NOMO-1 (cell line): ENCODE results near the gene RPA3.
"Not testable (repeated sequence)": the region's sequence is repeated elsewhere in the genome, so short reads cannot be mapped to it uniquely, and the experiment has no call there.

Source experiments
- DNase-seq, 2 experiments: peaks; one replicate each; lab custom pipeline; 2025; ENCODE audit not compliant: unreplicated experiment in 2 of 2; lab: John Stamatoyannopoulos, UW

Gene RPA3

DNA sequence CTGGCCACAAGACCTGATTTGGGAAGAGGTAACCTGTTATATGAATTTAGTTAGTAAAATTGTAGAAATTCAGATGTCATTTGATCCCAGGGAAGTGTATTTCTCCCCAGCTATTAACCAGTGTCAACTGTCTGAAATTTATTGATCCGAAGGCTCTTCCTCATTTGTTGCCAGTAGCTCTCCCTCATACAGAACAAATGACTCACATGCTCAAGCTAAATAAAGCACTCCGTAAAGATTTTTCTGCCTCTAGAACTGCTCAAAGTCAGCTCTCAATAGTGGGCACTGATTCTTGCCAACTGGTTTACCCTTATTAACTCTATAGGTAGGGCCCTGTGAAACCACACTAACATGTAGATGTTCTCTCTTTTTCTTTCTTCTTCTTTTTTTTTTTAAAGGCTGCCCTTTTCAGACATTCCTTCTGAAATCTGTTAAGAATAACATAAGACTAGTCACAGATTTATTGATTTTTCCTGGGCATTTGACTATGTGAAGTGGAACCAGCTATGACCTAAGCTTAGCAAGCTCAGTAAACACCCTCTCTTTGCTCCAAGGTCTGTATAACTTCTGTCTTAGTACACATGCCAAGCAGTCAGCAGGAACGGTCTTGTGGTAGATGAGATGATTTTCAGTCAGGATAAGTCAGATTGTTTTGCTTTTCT lies 21.8 kb downstream of the RPA3 start:
- DNase-seq = peak; percentile 8 to 48

DNA sequence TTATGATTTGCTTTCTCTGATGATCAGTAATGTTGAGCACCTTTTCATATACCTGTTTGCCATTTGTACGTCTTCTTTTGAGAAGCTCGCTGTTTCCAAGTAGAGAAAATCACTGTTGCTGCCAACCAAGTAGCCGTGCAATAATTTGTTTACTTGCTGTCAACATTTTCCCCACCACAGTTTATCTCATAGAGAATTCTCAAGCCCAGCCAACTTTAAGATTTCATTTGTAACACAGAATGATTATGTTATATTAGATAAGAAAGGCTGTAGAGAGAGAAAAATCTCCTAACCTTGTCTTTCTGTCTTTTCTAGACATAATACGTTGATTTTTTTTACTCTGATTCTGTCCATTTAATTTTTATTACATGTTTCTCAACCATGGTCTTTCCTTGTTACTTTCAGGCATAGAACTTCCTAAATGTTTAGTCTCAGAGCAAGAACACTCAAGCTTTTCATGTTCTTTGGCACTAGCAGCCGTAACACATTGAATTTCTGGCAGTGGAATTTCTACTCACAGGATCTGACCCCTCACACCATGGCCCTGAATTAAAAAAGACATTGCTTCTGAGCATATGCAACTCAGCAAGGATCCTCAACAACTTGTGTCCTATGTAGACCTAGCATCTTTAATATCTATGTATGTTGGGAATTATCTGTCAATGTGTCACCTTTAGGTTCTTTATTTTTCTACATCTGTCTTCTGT lies 23.1 kb downstream of the RPA3 start:
- no peak for DNase-seq

DNA sequence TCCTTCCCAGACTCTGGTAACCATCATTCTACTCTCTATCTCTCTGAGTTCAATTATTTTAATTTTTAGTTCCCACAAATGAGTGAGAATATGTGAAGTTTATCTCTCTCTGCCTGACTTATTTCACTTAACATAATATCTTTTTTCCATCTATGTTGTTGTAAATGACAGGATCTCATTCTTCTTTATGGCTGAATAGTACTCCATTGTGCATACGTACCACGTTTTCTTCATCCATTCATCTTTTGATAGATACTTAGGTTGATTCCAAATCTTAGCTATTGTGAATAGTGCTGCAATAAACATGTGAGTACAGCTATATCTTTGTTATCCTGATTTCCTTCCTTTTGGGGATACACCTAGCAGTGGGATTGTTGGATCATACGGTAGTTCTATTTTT lies 23.9 kb downstream of the RPA3 start:
- no peak for DNase-seq

DNA sequence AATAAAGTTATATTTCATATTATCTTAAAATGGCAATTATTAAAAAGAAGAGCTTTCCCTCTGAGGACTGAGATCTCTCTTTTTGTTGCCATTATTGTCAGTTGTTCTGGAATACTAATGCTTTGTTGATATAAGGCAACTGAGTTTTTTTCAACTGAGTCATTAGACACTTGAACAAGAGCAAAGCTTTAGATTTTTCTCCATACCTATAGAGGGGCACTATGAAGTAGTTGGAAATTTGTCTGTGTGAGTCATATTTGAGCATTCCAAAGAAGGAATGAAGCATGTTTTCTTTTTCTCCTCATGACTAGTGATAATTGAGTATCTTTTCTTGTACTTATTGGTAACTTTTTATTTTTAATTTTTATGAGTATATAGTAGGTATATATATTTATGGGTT lies 24.5 kb downstream of the RPA3 start:
- DNase-seq = no peak

- no peak for DNase-seq
These were observed 29.5 kb downstream of the RPA3 start for GRCh38 chr7:7688956-7689355.

DNA sequence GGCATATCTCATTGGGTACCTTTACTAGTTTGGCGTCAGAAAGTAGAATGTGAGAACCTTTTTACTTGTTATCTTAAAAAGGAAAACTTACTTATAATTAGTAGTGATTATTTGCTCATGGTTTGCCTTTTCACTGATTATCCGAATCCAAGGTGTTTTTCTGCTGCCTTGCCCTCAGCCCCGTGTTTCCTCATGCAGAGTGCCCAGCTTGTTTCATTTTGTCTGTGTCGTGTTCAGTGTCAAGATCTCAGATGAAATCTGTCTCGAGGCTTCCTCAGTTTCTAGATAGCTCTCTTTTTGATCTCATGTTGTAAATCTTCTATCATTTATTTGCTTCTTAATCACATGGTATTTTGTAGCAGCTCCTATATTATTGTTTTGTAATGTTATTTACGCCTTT lies 30.1 kb downstream of the RPA3 start:
- no peak for DNase-seq

GRCh38 chr7:7687800-7688199 lies 30.6 kb downstream of the RPA3 start:
- no peak for DNase-seq

DNA sequence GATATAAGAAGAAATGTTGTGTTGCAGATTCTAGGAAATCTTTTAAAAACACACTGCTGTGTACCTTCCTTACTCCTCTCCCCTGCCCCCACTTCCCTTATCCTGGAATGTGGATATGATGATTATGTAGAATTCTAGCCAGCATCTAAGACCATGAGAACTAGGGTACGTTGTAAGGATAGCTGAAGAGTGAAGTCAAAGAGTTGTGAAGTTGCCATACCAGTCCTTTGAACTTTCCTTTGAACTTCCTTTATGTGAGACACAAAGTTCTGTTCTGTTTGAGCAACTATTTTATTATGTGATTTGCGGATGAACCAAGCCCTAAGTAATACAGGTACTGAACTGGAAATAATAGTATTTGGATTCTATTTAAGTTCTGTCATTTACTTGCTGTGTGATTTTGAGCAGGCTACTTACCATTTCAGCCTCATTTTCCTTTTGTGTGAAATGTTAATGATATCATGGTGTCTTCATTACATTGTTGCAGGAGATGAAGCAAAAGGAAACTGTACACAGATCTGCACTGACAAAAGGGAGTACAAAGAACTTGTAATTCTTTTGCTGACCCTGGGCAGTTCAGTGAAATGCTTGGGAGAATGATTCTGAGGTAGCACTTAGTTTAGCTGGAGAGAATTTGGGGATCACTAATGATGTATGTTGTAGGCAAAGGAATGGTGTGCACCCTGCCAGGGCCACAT lies 31.4 kb downstream of the RPA3 start:
- no peak for DNase-seq

DNA sequence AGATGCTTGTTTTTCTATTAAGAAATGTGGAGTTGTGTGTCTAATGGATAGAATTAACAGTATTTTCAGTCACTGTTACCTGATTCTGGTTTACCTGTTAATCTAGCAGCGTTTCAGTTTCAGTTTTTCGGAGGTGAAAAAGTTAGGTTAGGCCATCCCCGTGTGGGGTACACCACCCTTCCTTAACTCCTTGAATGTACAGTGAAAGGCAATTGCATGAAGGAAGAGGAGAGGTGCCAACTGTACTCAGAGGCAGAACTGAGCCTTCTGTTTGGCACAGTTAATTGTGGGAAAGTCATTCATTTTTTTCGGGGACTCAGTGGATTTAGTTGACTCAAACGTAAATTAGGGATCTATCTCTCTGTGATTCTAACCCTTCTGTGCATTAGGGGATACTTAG lies 35.5 kb downstream of the RPA3 start:
- no peak for DNase-seq

DNA sequence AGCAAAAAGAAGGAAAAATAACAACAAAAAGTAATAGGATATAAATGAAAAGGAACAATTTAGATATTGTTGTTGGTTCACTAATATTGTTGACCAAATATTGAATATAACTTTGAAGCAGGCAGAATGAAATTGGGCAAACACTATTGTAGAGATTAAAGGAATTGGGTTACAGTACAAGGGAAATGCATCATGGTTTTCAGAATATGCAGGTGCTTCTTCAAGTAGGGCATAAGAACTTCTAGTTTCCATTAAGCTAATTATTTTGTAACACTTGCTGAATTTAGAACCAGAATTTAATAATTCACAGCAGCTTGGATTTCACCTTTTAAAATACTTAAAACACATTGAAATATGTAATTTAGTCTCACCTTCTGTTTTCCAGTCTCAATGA lies 36.5 kb downstream of the RPA3 start:
- no peak for DNase-seq

DNA sequence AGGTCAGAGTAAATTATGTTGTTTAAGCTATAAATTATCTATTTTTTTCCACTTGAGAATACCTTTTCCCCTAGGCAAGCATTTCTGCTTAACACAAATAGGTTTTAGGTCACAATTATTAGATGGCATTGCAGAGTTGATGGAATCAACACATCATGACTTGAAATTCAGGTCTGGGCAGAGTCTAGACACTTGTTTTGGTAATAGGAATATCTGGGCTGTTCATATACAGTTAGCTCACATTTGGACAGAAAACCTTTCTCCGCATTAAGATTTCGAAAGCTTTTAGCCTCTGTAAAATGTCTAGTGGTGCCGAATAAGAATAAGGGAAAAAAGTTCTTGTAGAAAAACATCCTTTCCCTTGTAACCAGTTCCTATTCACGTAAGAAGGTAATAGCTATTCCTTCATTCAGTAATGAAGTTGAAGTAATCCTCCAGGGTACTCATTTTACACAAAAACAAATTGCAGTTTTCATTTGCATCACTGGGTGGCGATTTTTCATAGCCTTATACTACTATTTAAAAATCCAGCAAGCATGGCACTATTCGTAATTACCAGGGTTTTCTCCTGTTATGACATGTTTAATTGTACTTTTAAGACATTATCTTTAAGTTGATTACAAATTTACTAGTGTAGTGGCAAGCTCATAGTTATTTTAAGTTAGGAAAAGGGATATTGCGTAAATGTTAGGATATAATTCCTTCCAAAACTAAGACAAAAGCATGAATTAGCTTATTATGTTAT lies 37.0 kb downstream of the RPA3 start:
- DNase-seq = peak; percentile 7 to 46

DNA sequence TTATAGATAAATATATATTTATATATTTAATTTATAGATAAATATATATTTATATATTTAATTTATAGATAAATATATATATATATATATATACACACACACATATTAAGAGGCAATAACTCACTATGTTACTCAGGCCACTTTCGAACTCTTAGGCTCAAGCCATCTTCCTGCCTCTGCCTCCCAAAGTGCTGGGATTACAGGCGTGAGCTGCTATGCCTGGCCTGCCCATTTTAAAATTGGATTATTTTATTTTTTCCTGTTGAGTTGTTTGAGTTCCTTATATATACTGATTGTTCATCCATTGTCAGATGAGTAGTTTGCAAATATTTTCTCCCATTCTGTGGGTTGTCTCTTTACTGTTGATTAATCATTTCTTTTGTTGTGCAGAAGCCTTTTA lies 38.8 kb downstream of the RPA3 start:
- not testable (repeated sequence) for DNase-seq

DNA sequence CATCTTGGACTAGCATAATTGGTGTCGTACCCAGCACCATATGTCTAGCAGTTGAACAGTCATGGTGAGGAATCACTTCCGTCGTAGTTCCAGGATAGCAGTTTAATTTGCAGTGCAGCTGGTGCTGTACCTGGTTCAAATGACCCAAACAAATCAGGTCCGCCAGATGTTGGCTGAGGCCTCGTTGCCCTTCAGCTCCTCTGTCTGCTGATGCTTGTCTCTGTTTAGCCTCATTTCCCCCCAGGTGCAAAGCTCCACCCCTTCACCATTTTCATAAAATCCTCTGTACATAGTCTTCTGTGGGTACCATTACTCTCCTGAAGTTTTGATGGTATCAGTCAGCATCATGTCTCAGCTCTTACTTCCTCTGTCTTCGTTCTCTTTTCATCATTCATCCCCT lies 42.7 kb downstream of the RPA3 start:
- no peak for DNase-seq

DNA sequence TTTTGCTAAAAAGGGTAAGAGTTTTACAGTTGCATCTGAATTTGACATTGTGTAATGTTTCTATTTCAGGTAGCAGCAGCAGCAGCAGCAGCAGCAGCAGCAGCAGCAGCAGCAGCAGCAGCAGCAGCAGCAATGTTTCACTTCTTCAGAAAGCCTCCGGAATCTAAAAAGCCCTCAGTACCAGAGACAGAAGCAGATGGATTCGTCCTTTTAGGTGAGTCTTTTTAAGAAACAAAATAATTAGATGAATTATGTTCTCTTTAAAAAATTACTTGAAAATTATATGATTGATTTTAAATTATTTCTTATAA lies 45.2 kb downstream of the RPA3 start:
- DNase-seq = peak; percentile 1 to 42

GRCh38 chr7:7672545-7673239 lies 45.7 kb downstream of the RPA3 start:
- peak in 1 of 2 experiments; percentile 13 for DNase-seq

DNA sequence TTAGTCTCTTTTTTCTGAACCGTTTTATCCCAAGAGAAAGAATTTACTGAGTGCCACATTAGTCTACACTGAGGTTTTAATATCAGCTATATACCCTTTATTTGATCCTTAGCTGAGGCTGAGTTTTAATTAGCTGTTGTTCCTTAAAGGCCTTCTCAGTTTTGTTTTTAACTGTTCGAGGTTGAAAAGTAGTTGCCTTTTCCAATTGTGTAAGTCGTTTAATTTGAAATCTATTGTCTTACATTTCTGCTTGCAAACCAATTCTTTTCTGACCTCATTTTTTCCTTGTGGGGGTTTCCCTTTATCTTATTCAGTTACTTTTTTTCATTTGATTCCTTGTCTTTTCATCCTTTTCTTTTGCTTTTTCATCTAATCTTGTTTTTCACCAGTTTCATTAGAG lies 47.0 kb downstream of the RPA3 start:
- DNase-seq = no peak

DNA sequence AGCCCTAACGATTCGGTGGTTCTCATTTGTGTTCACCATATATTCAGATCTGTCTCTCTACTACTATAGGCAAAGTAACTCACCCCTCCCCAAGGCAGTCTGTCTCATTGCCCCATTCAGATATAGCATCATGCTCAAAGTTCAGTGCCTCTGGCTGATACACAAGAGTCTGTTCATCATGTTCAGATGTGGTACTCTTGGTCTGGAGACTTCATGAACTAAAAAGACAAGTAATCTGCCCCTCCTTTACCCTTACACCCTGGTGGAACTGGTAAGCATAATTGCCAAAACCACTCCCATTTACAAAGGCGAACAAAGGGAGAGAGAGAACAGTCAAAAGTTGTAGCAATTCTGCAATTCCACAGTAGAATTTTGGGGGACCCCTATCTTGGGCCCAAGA lies 47.9 kb downstream of the RPA3 start:
- DNase-seq = no peak

GRCh38 chr7:7668706-7669105 lies 49.7 kb downstream of the RPA3 start:
- DNase-seq = no peak

DNA sequence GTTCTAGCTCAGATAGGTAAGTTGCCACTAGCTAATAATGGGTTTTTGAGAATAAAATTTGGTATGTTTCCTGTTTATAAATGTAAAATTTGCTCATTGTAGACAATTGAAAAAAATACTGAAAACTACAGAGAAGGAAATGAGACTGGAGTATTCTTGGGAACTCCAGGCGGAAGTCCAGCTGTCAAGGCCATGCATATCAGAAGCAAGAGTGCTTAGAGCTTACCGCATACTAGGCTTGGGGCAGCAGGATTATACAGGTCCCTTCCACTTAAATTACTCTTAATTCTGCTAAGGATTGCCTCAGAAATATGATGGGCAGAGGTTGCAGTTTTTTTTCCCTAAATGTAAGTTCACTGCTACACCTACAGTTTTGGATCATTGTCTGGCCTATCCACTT lies 51.2 kb downstream of the RPA3 start:
- DNase-seq = no peak

GRCh38 chr7:7665031-7665430 lies 53.4 kb downstream of the RPA3 start:
- no peak for DNase-seq

GRCh38 chr7:7664291-7664690 lies 54.1 kb downstream of the RPA3 start:
- no peak for DNase-seq
